ENCODE results near the gene ZNF436.

ZNF436 gene

GRCh38 chr1:23369335-23370013 is at the start of gene ZNF436:
TSS of gene ZNF436 (minus strand) at chr1:23369836. CDS start at chr1:23368005, 1,831 bp downstream.
- H2AFZ ChIP-seq (ENCODE audit: low read depth, low read length, severe bottlenecking), result peak within 1 kb of the TSS; percentile 94
- H3K9me2 ChIP-seq (replicated peaks; ENCODE audit: insufficient read depth, low read length), result no peaks in the 10 kb centered on the region
- 0 out of 2 replicates have a peak, but pooled peaks cover 4% of the 10 kb centered on the region for H3K9me3 ChIP-seq (ENCODE audit: insufficient read depth, low read length)
- H3K79me2 ChIP-seq (ENCODE audit: insufficient read depth, low read length), result 0 out of 2 replicates have a peak, but pooled peaks cover 5% of the 10 kb centered on the region
- peaks cover 3% of the 10 kb centered on the region; the same call in 1 of the 2 replicates for H3K36me3 ChIP-seq (ENCODE audit: low read length)
- H3K9ac ChIP-seq (ENCODE audit: low read length), result peak within 1 kb of the TSS; percentile 79
- peak within 1 kb of the TSS; percentile 91 for H3K27ac ChIP-seq (ENCODE audit: low read depth, low read length)
- H3F3A ChIP-seq (ENCODE audit: insufficient read depth), result peaks cover 3% of the 10 kb centered on the region; the same call in 1 of the 2 replicates
- H3K27me3 ChIP-seq (ENCODE audit: low read length), result no peaks in the 10 kb centered on the region
- H3K4me3 ChIP-seq (ENCODE audit: insufficient read depth, low read length, poor library complexity, severe bottlenecking), result peak within 1 kb of the TSS; percentile 82
- H4K20me1 ChIP-seq (ENCODE audit: low read depth, low read length), result no peaks in the 10 kb centered on the region
- TF ChIP-seq EZH2phosphoT487 (conservative IDR thresholded peaks at IDR 0.05; ENCODE audit: low read length) (no peak), CTCF (IDR thresholded peaks at IDR 0.05; ENCODE audit: insufficient read depth, low read length, poor library complexity, severe bottlenecking) (no peak)
- peak within 1 kb of the TSS; percentile 85 for H3K4me2 ChIP-seq (ENCODE audit: low read depth, low read length, poor library complexity, severe bottlenecking)

- Histone ChIP-seq H3K9ac (ENCODE audit: low read length) (no peak overlapping the region), H3K36me3 (ENCODE audit: low read length) (no peaks in the 10 kb centered on the region), H2AFZ (ENCODE audit: low read depth, low read length, severe bottlenecking) (no peak overlapping the region), H3K27me3 (ENCODE audit: low read length) (no peaks in the 10 kb centered on the region), H3K27ac (ENCODE audit: low read depth, low read length) (no peak overlapping the region), H3K4me2 (ENCODE audit: low read depth, low read length, poor library complexity, severe bottlenecking) (no peak overlapping the region), H3K79me2 (ENCODE audit: insufficient read depth, low read length) (no peaks in the 10 kb centered on the region), H4K20me1 (ENCODE audit: low read depth, low read length) (no peaks in the 10 kb centered on the region), H3K9me2 (replicated peaks; ENCODE audit: insufficient read depth, low read length) (no peaks in the 10 kb centered on the region), H3K4me3 (ENCODE audit: insufficient read depth, low read length, poor library complexity, severe bottlenecking) (no peak overlapping the region), H3K9me3 (ENCODE audit: insufficient read depth, low read length) (no peaks in the 10 kb centered on the region), H3F3A (ENCODE audit: insufficient read depth) (no peaks in the 10 kb centered on the region)
- TF ChIP-seq EZH2phosphoT487 (conservative IDR thresholded peaks at IDR 0.05; ENCODE audit: low read length) (no peak), CTCF (IDR thresholded peaks at IDR 0.05; ENCODE audit: insufficient read depth, low read length, poor library complexity, severe bottlenecking) (no peak)
Measured at GRCh38 chr1:23419180-23419579, 49.5 kb upstream of the ZNF436 start.

- no peaks in the 10 kb centered on the region for H3K9me3 ChIP-seq (ENCODE audit: insufficient read depth, low read length)
- H3K36me3 ChIP-seq (ENCODE audit: low read length), result no peaks in the 10 kb centered on the region
- no peak overlapping the region for H3K27ac ChIP-seq (ENCODE audit: low read depth, low read length)
- H3K4me2 ChIP-seq (ENCODE audit: low read depth, low read length, poor library complexity, severe bottlenecking), result no peak overlapping the region
- H3K9ac ChIP-seq (ENCODE audit: low read length), result no peak overlapping the region
- H3K9me2 ChIP-seq (replicated peaks; ENCODE audit: insufficient read depth, low read length), result no peaks in the 10 kb centered on the region
- no peaks in the 10 kb centered on the region for H3F3A ChIP-seq (ENCODE audit: insufficient read depth)
- H2AFZ ChIP-seq (ENCODE audit: low read depth, low read length, severe bottlenecking), result no peak overlapping the region
- H3K27me3 ChIP-seq (ENCODE audit: low read length), result no peaks in the 10 kb centered on the region
- TF ChIP-seq EZH2phosphoT487 (conservative IDR thresholded peaks at IDR 0.05; ENCODE audit: low read length) (no peak), CTCF (IDR thresholded peaks at IDR 0.05; ENCODE audit: insufficient read depth, low read length, poor library complexity, severe bottlenecking) (no peak)
- no peaks in the 10 kb centered on the region for H3K79me2 ChIP-seq (ENCODE audit: insufficient read depth, low read length)
- H4K20me1 ChIP-seq (ENCODE audit: low read depth, low read length), result no peaks in the 10 kb centered on the region
- H3K4me3 ChIP-seq (ENCODE audit: insufficient read depth, low read length, poor library complexity, severe bottlenecking), result no peak overlapping the region
Measured at GRCh38 chr1:23417570-23417969, 47.9 kb upstream of the ZNF436 start.
